ENCODE measurements around the gene GCGR. TPM values are rescaled to one million over a fixed set of nuclear protein-coding genes. Genes with fewer than 3 reads are reported as not detected.

The GCGR gene
- polyA plus RNA-seq, 1 donor (not counting 4 experiments of a cell fraction or from before 2014, with no cell fraction given): not detected

DNA sequence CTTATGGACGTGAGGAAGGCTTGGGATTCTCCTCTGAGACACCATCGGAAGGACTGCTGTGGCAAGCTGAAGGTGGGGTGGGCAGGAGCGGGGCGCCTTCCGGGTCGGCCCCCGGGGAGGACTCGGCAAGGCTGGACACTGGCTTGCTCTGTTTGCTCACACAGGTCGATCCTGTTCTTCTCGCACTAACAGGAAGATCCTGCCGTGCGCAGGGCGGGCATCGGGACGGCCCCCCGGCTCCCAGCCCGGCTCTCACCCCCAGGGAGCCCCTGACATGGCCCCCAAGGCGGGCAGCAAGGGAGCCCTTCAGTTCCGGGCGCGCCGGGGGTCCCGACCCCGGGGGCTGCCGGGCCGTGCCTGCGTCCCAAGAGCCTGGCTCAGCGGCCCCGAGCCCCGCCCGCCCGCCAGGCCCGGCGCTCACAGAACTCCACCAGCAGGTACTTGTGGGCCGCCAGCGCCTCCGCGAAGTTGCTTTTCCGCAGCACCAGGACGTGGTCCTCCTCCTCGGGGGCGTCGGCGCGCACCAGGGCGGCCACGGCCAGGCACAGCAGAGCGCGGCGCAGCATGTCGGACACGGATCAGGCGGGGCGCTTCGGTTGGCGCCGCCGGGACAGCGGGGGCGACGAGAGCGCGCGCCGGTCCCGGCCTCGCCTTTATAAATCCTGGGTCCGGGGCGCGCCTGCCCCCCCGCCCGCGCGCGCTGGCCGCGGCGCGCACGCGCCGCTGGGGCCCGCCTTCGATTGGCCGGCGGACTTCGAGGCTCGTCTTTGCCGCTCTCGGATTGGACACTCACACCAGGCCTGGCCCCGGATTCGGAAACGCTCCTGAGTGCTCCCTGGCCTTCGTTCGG lies 56.2 kb downstream of the GCGR start, which contains the start of gene P4HB:
Gene P4HB (minus strand): TSS at position 630 of the 850 bp plus-strand sequence. CDS start 64 bp downstream, at position 566.
- no peak for FAIRE-seq
- peaks cover 83% of the 10 kb centered on the region for H3K79me2 ChIP-seq (ENCODE audit: control insufficient read depth, insufficient read depth, low read length)
- H3K4me2 ChIP-seq (ENCODE audit: control insufficient read depth, extremely low read depth, insufficient read depth, low read depth, low read length): peak within 1 kb of the TSS; percentile 98
- peak within 1 kb of the TSS; percentile 82 to 98 (median 96) for H3K4me3 ChIP-seq (ENCODE audit: control insufficient read depth in 2 of 3, extremely low read depth in 1 of 3, insufficient read depth in 2 of 3, low read depth in 1 of 3, low read length in 3 of 3)
- dilution Hi-C loops (cut with MboI; ENCODE audit: extremely low pct_ligation_motif_present, low sequenced_read_pairs): no loop called here
- H2AFZ ChIP-seq (ENCODE audit: control insufficient read depth, low read length): peak within 1 kb of the TSS; percentile 88
- peak within 1 kb of the TSS; percentile 98 for H3K9ac ChIP-seq (ENCODE audit: control insufficient read depth, extremely low read depth, insufficient read depth, low read length)
- H3K36me3 ChIP-seq (ENCODE audit: control insufficient read depth in 2 of 2, extremely low read depth in 1 of 2, insufficient read depth in 2 of 2, low read length in 2 of 2): peaks cover 26 to 45% of the 10 kb centered on the region in 2 experiments
- TF ChIP-seq, protein P1, sequence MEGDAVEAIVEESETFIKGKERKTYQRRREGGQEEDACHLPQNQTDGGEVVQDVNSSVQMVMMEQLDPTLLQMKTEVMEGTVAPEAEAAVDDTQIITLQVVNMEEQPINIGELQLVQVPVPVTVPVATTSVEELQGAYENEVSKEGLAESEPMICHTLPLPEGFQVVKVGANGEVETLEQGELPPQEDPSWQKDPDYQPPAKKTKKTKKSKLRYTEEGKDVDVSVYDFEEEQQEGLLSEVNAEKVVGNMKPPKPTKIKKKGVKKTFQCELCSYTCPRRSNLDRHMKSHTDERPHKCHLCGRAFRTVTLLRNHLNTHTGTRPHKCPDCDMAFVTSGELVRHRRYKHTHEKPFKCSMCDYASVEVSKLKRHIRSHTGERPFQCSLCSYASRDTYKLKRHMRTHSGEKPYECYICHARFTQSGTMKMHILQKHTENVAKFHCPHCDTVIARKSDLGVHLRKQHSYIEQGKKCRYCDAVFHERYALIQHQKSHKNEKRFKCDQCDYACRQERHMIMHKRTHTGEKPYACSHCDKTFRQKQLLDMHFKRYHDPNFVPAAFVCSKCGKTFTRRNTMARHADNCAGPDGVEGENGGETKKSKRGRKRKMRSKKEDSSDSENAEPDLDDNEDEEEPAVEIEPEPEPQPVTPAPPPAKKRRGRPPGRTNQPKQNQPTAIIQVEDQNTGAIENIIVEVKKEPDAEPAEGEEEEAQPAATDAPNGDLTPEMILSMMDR (optimal IDR thresholded peaks at IDR 0.05 in 1 of 3, IDR thresholded peaks at IDR 0.05 in 1 of 3, conservative IDR thresholded peaks at IDR 0.05 in 1 of 3; ENCODE audit: extremely low read depth in 1 of 3, insufficient read depth in 2 of 3, low read length in 3 of 3): no peak
- no peak for TF ChIP-seq EZH2 (IDR thresholded peaks at IDR 0.05; ENCODE audit: low read length)
- no peak for DNase-seq (ENCODE audit: low read depth, low spot score)
- H3K9me3 ChIP-seq (ENCODE audit: control insufficient read depth, low read depth, low read length): no peaks in the 10 kb centered on the region
- H3K27me3 ChIP-seq (ENCODE audit: control insufficient read depth, extremely low read depth, insufficient read depth, low read length): no peaks in the 10 kb centered on the region
- peak within 1 kb of the TSS; percentile 94 for H3K27ac ChIP-seq (ENCODE audit: control insufficient read depth, insufficient read depth, low read length)
- peaks cover 58% of the 10 kb centered on the region for H3K4me1 ChIP-seq (ENCODE audit: control insufficient read depth, extremely low read depth, insufficient read depth, low read length)
- H3K9me1 ChIP-seq (ENCODE audit: control insufficient read depth, extremely low read depth, insufficient read depth, low read length): peaks cover 4% of the 10 kb centered on the region
- peaks cover 23% of the 10 kb centered on the region for H4K20me1 ChIP-seq (ENCODE audit: control insufficient read depth, extremely low read depth, insufficient read depth, low read length)

DNA sequence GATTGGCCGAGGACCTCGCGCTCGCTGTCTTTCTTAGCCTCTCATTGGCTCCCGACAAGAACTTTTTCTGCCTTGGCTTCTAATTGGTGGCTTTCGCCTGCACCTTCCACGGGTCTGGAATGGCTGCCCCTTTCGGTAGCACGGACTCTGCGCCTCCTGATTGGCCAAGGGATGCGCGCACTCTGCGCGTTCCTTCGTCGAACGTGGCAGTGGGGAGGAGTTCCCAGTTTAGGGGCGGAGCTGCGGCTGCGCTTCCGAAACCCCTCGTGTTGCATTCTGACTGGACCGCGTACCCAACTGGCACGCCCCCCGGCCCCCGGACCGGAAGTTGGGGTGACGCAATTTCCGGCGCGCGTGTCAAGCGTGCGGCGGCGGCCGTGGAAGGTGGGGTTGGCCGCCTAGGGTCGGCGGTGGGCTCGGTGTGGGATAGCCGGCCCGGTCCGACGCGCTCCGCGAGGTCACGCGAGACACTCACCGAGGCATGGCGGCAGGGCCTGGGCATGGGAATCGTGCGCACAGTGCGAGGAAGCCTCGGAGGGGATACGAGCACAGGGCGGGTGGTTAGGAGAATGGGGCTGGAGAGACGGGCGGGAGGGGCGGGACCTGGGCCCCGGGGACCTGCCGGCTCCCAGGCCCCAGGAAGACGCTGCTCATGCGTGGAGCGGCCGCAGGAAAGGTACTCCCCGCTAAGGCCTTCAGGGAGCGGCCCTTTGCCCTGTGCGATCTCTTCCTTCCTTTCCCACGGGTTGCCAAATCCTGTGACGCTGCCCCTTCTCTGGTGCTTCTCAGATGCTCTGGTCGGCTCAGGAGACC lies 57.0 kb downstream of the GCGR start:
- H3K9me1 ChIP-seq (ENCODE audit: control insufficient read depth, extremely low read depth, insufficient read depth, low read length): peaks cover 4% of the 10 kb centered on the region
- peak overlapping the region; percentile 79 for H3K4me2 ChIP-seq (ENCODE audit: control insufficient read depth, extremely low read depth, insufficient read depth, low read depth, low read length)
- H2AFZ ChIP-seq (ENCODE audit: control insufficient read depth, low read length): peak overlapping the region; percentile 88
- peaks cover 50% of the 10 kb centered on the region for H3K4me1 ChIP-seq (ENCODE audit: control insufficient read depth, extremely low read depth, insufficient read depth, low read length)
- TF ChIP-seq, protein P1 (optimal IDR thresholded peaks at IDR 0.05 in 1 of 3, IDR thresholded peaks at IDR 0.05 in 1 of 3, conservative IDR thresholded peaks at IDR 0.05 in 1 of 3; ENCODE audit: extremely low read depth in 1 of 3, insufficient read depth in 2 of 3, low read length in 3 of 3): peak in 1 of 3 experiments; percentile 18
- TF ChIP-seq EZH2 (IDR thresholded peaks at IDR 0.05; ENCODE audit: low read length): peak; percentile 99
- H3K9me3 ChIP-seq (ENCODE audit: control insufficient read depth, low read depth, low read length): no peaks in the 10 kb centered on the region
- peaks cover 31 to 41% of the 10 kb centered on the region in 2 experiments for H3K36me3 ChIP-seq (ENCODE audit: control insufficient read depth in 2 of 2, extremely low read depth in 1 of 2, insufficient read depth in 2 of 2, low read length in 2 of 2)
- FAIRE-seq: peak; percentile 62
- H3K27ac ChIP-seq (ENCODE audit: control insufficient read depth, insufficient read depth, low read length): peak overlapping the region; percentile 94
- peaks cover 79% of the 10 kb centered on the region for H3K79me2 ChIP-seq (ENCODE audit: control insufficient read depth, insufficient read depth, low read length)
- peak; percentile 100 for DNase-seq (ENCODE audit: low read depth, low spot score)
- H3K4me3 ChIP-seq (ENCODE audit: control insufficient read depth in 2 of 3, extremely low read depth in 1 of 3, insufficient read depth in 2 of 3, low read depth in 1 of 3, low read length in 3 of 3): peak overlapping the region; percentile 80 to 90 (median 90)
- H3K9ac ChIP-seq (ENCODE audit: control insufficient read depth, extremely low read depth, insufficient read depth, low read length): peak overlapping the region; percentile 98
- peaks cover 18% of the 10 kb centered on the region for H4K20me1 ChIP-seq (ENCODE audit: control insufficient read depth, extremely low read depth, insufficient read depth, low read length)
- dilution Hi-C loops (cut with MboI; ENCODE audit: extremely low pct_ligation_motif_present, low sequenced_read_pairs): no loop called here
- no peaks in the 10 kb centered on the region for H3K27me3 ChIP-seq (ENCODE audit: control insufficient read depth, extremely low read depth, insufficient read depth, low read length)

Measured in keratinocyte (primary cell).